ENCODE data around the gene TIMP1. TPM values are rescaled to one million over a fixed set of nuclear protein-coding genes. Genes with fewer than 3 reads are reported as not detected.
A peak's percentile ranks its signal among the peaks of the same experiment; 100 is the strongest.

Gene TIMP1
- total RNA-seq, 1 donor from 2014 or later: 405 TPM

GRCh38 chrX:47556045-47556623, 26.1 kb upstream of the TIMP1 start:
- Mint-ChIP-seq H3K4me3 (ENCODE audit: unreplicated experiment) (peak overlapping the region; percentile 86), H3K36me3 (ENCODE audit: unreplicated experiment) (no peaks in the 10 kb centered on the region), H3K27ac (ENCODE audit: unreplicated experiment) (peak overlapping the region; percentile 94), H3K4me1 (ENCODE audit: unreplicated experiment) (peaks cover 20% of the 10 kb centered on the region), H3K9me3 (ENCODE audit: unreplicated experiment) (no peaks in the 10 kb centered on the region), H3K27me3 (ENCODE audit: unreplicated experiment) (no peaks in the 10 kb centered on the region)
- no peak for TF ChIP-seq CTCF (IDR thresholded peaks at IDR 0.05)
- DNase-seq (ENCODE audit: extremely low spot score, unreplicated experiment): peak; percentile 93

GRCh38 chrX:47558436-47558835, 23.8 kb upstream of the TIMP1 start:
- no peaks in the 10 kb centered on the region for H3K27me3 Mint-ChIP-seq (ENCODE audit: unreplicated experiment)
- no peaks in the 10 kb centered on the region for H3K36me3 Mint-ChIP-seq (ENCODE audit: unreplicated experiment)
- DNase-seq (ENCODE audit: extremely low spot score, unreplicated experiment): no peak
- TF ChIP-seq CTCF (IDR thresholded peaks at IDR 0.05): no peak
- H3K4me1 Mint-ChIP-seq (ENCODE audit: unreplicated experiment): peaks cover 23% of the 10 kb centered on the region
- no peak overlapping the region for H3K27ac Mint-ChIP-seq (ENCODE audit: unreplicated experiment)
- no peaks in the 10 kb centered on the region for H3K9me3 Mint-ChIP-seq (ENCODE audit: unreplicated experiment)
- H3K4me3 Mint-ChIP-seq (ENCODE audit: unreplicated experiment): no peak overlapping the region

GRCh38 chrX:47560179-47560933, 21.9 kb upstream of the TIMP1 start:
- no peaks in the 10 kb centered on the region for H3K9me3 Mint-ChIP-seq (ENCODE audit: unreplicated experiment)
- peak overlapping the region; percentile 95 for H3K27ac Mint-ChIP-seq (ENCODE audit: unreplicated experiment)
- peaks cover 23% of the 10 kb centered on the region for H3K4me1 Mint-ChIP-seq (ENCODE audit: unreplicated experiment)
- no peak for DNase-seq (ENCODE audit: extremely low spot score, unreplicated experiment)
- TF ChIP-seq CTCF (IDR thresholded peaks at IDR 0.05): no peak
- H3K36me3 Mint-ChIP-seq (ENCODE audit: unreplicated experiment): peaks cover 5% of the 10 kb centered on the region
- no peaks in the 10 kb centered on the region for H3K27me3 Mint-ChIP-seq (ENCODE audit: unreplicated experiment)
- H3K4me3 Mint-ChIP-seq (ENCODE audit: unreplicated experiment): peak overlapping the region; percentile 85

- no peak for TF ChIP-seq CTCF (IDR thresholded peaks at IDR 0.05)
Observed at GRCh38 chrX:47560934-47561658, 21.1 kb upstream of the TIMP1 start, which contains the start of gene ARAF. ARAF (plus strand) TSS chrX:47561205; CDS start chrX:47562968, 1,763 bp downstream.

More at GRCh38 chrX:47560934-47561658, 21.1 kb upstream of the TIMP1 start, which contains the start of gene ARAF:
- Mint-ChIP-seq H3K36me3 (ENCODE audit: unreplicated experiment) (peaks cover 6% of the 10 kb centered on the region), H3K27me3 (ENCODE audit: unreplicated experiment) (no peaks in the 10 kb centered on the region), H3K4me3 (ENCODE audit: unreplicated experiment) (peak within 1 kb of the TSS; percentile 85), H3K9me3 (ENCODE audit: unreplicated experiment) (no peaks in the 10 kb centered on the region), H3K27ac (ENCODE audit: unreplicated experiment) (peak within 1 kb of the TSS; percentile 95), H3K4me1 (ENCODE audit: unreplicated experiment) (peaks cover 19% of the 10 kb centered on the region)
- peak; percentile 98 for DNase-seq (ENCODE audit: extremely low spot score, unreplicated experiment)

Measured in osteocyte (in vitro differentiated cells).